Central memory CD8-positive, alpha-beta T cell (primary cell): ENCODE measurements around the gene RASAL2.
A peak's percentile ranks its signal among the peaks of the same experiment; 100 is the strongest.
"Not testable (repeated sequence)": the region's sequence is repeated elsewhere in the genome, so short reads cannot be mapped to it uniquely, and the experiment has no call there.

Experiments used
- ATAC-seq: fragments of 150-1000 bp; cut with Tn5 transposase; replicated peaks from 2 replicates; pipeline ENCODE4 v1.10.0; 2022; ENCODE audit warnings: mild to moderate bottlenecking, moderate FRiP score, moderate number of reproducible peaks; ENCODE audit not compliant: poor library complexity, severe bottlenecking; ENCODE audit errors: extremely low read depth
- DNase-seq, 2 donors: peaks; one replicate each; pipeline ENCODE4 v3.0.0; 2021; ENCODE audit warnings: low spot score in 2 of 2
- H3K27ac Mint-ChIP-seq: one replicate; pipeline ENCODE4 v1.8.0; 2022; ENCODE audit warnings: low read depth, mild to moderate bottlenecking, moderate library complexity, mixed read lengths
- H3K27me3 Mint-ChIP-seq: one replicate; pipeline ENCODE4 v1.8.0; 2022; ENCODE audit warnings: mixed read lengths
- H3K36me3 Mint-ChIP-seq: one replicate; pipeline ENCODE4 v1.8.0; 2022; ENCODE audit warnings: mild to moderate bottlenecking, moderate library complexity, mixed read lengths; ENCODE audit not compliant: insufficient read depth
- H3K4me1 Mint-ChIP-seq: one replicate; pipeline ENCODE4 v1.8.0; 2022; ENCODE audit warnings: mixed read lengths
- H3K4me3 Mint-ChIP-seq: one replicate; pipeline ENCODE4 v1.8.0; 2022; ENCODE audit warnings: mild to moderate bottlenecking, moderate library complexity, mixed read lengths
- H3K9me3 Mint-ChIP-seq: one replicate; pipeline ENCODE4 v1.8.0; 2022; ENCODE audit warnings: mixed read lengths

The RASAL2 gene

DNA sequence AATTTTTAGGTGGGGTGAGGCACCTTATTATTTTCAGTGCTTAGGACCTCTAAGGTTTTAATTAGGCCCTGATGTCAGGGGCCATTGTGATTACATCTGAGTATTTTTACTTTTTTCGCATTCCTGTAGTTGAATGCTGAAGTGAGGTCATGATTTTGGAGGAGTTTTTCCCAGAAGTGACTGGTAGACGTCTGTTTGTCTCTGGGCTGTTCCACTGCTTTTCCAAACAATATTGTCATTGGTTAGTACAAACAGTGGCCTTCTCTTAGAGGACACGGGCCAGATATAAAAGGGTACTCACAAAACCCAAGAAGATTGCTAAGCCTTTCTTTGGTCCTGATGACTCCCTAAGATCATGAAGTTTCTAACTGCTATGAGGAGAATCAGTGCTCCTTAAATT, 7.6 kb upstream of the RASAL2 start:
- H3K27ac Mint-ChIP-seq = no peak overlapping the region
- no peak for DNase-seq
- no peaks in the 10 kb centered on the region for H3K27me3 Mint-ChIP-seq
- peaks cover 20% of the 10 kb centered on the region for H3K9me3 Mint-ChIP-seq
- no peak overlapping the region for H3K4me3 Mint-ChIP-seq
- H3K36me3 Mint-ChIP-seq = no peaks in the 10 kb centered on the region
- H3K4me1 Mint-ChIP-seq = no peaks in the 10 kb centered on the region
- ATAC-seq = no peak

DNA sequence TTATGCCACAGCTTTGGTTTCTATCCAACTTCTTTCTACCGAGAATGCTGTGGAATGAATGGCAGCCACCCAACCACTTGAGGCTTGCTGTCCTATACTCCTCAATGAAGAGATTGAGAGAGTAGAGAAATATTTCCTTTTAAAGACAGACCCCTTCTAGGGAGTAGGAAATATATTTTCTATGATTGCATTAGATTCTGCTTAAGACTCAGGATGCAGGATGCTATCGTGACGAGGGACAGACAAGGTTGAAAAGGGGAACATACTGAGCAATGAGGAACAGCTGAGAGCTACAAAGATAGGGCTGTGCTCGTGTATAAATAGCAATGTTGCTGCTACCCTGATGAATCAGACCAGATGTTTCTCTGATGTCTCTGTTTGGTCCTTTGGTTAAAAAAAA, 7.1 kb upstream of the RASAL2 start:
- H3K4me3 Mint-ChIP-seq = no peak overlapping the region
- DNase-seq (no peak), ATAC-seq (no peak)
- H3K36me3 Mint-ChIP-seq = no peaks in the 10 kb centered on the region
- H3K27ac Mint-ChIP-seq = no peak overlapping the region
- no peaks in the 10 kb centered on the region for H3K4me1 Mint-ChIP-seq
- H3K27me3 Mint-ChIP-seq = no peaks in the 10 kb centered on the region
- H3K9me3 Mint-ChIP-seq = peaks cover 20% of the 10 kb centered on the region

DNA sequence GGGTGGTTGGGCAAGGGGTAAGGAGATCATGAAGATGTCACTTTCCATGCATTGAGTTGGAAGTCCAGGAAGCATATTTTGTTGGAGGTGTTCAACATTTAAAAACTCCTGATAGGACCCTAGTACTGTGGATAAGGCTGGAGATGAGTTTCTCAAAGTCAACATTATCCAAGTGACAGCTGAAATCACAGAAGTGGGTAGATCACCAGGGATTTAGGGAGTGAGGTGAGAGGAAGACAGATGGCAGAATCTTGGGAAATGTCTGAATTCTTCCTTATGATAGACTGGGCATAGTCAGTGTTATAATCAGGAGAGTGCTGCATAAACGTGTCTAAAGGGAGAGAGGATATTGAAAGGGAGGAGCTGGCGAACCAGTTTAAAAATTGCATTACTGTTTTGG, 5.3 kb upstream of the RASAL2 start:
- Mint-ChIP-seq H3K27me3 (peaks cover 14% of the 10 kb centered on the region), H3K27ac (no peak overlapping the region), H3K4me3 (no peak overlapping the region), H3K9me3 (peaks cover 14% of the 10 kb centered on the region), H3K4me1 (no peaks in the 10 kb centered on the region), H3K36me3 (no peaks in the 10 kb centered on the region)
- DNase-seq (no peak), ATAC-seq (no peak)

DNA sequence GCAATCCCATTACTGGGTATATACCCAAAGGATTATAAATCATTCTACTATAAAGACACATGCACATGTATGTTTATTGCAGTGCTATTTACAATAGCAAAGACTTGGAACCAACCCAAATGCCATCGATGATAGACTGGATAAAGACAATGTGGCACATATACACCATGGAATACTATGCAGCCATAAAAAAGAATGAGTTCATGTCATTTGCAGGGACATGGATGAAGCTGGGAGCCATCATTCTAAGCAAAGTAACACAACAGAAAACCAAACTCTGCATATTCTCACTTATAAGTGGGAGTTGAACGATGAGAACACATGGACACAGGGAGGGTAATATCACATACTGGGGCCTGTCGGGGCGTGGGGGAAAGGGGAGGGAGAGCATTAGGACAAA, 2.5 kb upstream of the RASAL2 start:
- peaks cover 35% of the 10 kb centered on the region for H3K27me3 Mint-ChIP-seq

DNA sequence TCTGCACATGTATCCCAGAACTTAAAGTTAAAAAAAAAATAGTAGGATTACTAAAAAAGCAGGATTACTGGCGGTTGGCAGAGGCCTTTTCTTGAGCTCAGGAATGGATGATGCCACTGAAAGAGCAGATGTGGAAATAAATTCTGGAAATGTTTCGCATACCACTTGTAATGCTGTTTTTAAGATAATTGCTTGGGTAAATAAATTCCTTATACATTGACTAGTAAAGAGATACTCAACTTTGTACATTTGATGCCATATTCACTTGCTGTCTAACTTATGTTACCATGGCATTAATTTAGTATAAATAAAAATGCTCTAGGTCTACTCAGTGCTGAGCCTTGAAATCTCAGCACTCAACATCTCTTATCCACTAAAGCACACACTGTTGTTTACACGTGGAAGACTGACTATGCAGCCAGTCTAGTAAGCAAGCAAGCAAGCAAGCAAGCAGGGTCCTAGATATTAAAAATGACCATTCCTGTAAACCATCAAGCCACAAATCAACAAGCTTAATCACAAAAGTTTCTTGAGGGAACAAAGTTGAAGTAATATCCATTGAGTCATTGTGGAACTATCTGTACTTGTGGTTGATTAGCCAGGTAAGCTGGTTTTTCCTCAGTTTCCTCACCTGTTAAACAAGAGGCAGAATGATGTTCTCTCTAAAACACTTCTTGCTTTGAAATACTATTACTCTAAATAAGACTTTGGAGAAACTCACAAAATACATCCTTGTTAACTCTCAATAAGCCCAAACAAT, 1.7 kb upstream of the RASAL2 start:
- no peak overlapping the region for H3K4me3 Mint-ChIP-seq
- peaks cover 42% of the 10 kb centered on the region for H3K27me3 Mint-ChIP-seq

More for the DNA sequence above, 2.5 kb upstream of the RASAL2 start:
- H3K36me3 Mint-ChIP-seq, H3K4me3 Mint-ChIP-seq, DNase-seq, H3K27ac Mint-ChIP-seq, H3K4me1 Mint-ChIP-seq, ATAC-seq: not testable (repeated sequence)
- H3K9me3 Mint-ChIP-seq = peaks cover 14% of the 10 kb centered on the region

DNA sequence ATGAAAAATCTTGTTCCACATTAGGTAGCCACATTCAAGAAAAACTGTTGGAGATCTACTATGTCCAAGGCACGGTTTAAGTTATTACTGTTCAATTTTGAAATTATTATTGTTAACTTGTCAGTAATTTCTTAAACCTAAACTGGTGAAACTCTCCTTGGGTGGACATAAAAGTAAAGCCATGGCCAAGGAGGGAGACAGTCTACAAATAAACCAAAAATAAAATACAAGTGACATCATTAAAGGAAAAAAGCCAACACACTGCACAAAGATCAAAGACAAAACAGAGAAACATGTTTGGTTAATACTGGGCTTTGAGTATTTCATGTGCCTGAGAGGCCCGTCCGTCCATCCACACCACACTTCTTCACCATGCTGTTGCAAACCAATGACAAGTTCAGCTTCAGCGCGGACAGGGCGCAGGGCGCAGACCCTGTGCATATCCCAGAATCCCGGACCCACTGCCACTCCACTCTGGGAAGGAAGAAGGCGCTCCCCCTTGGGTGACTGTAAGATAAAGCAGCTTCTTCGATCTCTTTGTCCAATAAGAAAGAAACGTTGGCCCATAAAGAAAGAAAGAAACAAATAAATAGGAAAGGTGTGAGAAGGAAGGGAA, 918 bp upstream of the RASAL2 start:
- no peak for DNase-seq
- Mint-ChIP-seq H3K9me3 (peaks cover 11% of the 10 kb centered on the region), H3K4me1 (no peaks in the 10 kb centered on the region), H3K4me3 (peak overlapping the region; percentile 28), H3K27me3 (peaks cover 45% of the 10 kb centered on the region), H3K27ac (no peak overlapping the region), H3K36me3 (no peaks in the 10 kb centered on the region)
- no peak for ATAC-seq

More for the DNA sequence above, 1.7 kb upstream of the RASAL2 start:
- no peak for ATAC-seq
- no peak for DNase-seq
- H3K4me1 Mint-ChIP-seq = no peaks in the 10 kb centered on the region
- H3K9me3 Mint-ChIP-seq = peaks cover 14% of the 10 kb centered on the region
- no peak overlapping the region for H3K27ac Mint-ChIP-seq
- H3K36me3 Mint-ChIP-seq = no peaks in the 10 kb centered on the region

DNA sequence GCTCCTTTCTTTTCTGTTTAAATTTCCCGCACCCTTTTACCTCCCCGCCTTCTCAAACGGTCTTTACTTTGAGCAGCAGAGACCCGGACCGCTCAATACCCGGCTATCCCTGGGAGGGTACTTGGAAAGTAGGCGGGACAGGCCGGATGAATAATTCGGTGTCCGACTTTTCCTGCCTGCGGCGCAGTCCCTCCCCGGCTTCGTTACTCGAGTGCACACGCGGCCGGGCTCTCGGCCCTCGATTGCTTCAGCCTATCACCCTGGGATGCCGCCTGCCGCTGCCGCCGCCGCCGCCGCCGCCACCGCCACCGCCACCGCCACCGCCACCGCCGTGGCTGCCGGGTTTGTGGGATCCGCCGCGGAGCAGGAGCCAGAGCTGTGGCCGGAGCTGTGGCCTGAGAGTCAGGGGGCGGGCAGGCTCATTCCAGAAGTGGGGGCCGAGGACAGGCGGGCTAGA, 382 bp upstream of the RASAL2 start:
- peak overlapping the region; percentile 28 for H3K4me3 Mint-ChIP-seq
- ATAC-seq = no peak
- H3K9me3 Mint-ChIP-seq = peaks cover 6% of the 10 kb centered on the region
- DNase-seq = no peak
- no peaks in the 10 kb centered on the region for H3K36me3 Mint-ChIP-seq
- H3K27me3 Mint-ChIP-seq = peaks cover 45% of the 10 kb centered on the region
- H3K4me1 Mint-ChIP-seq = no peaks in the 10 kb centered on the region
- no peak overlapping the region for H3K27ac Mint-ChIP-seq

DNA sequence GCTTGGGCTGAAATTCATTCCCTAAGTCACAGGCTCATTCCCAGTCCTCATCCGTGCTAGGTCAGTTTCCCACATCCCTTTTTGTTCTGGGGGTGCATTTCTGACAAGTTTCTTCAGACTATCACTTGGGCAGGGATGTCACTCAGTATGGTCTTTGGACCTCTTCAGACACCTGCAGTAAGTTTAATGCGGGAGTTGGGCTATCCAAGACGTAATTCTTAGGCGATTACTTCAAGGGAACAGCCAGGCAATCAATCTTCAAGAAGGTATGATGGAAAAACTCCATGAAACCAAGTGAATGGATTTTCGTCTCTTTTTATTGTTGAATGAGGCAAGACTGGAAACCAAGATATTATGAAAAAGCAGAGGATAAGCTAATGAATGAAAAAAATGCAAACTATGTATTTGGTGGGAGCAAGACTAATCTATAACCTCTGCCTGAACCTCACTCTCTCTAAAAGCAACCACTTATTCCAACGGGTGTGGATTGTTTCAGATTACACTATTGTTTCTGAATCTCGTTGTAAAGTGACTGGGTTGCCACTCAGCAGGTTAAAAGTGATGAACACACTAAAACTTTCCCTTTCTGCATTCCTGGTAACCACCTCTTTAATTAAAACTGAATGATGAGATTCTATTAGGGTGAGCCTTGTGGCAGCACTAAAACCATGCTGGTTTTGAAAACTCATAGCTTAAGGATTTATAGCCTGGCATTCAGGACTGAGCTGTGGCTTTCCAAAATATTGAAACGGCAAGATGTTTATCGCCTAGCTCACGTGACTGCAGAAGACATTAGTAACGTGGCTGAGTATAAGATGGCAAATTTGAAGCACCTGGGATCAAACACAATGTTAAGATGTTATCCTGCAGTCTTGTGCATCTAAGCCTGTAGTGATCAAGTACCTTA, 1.1 kb downstream of the RASAL2 start:
- no peaks in the 10 kb centered on the region for H3K36me3 Mint-ChIP-seq
- ATAC-seq = no peak
- DNase-seq = no peak
- peaks cover 45% of the 10 kb centered on the region for H3K27me3 Mint-ChIP-seq
- H3K27ac Mint-ChIP-seq = no peak overlapping the region
- H3K9me3 Mint-ChIP-seq = no peaks in the 10 kb centered on the region
- H3K4me3 Mint-ChIP-seq = no peak overlapping the region
- no peaks in the 10 kb centered on the region for H3K4me1 Mint-ChIP-seq

DNA sequence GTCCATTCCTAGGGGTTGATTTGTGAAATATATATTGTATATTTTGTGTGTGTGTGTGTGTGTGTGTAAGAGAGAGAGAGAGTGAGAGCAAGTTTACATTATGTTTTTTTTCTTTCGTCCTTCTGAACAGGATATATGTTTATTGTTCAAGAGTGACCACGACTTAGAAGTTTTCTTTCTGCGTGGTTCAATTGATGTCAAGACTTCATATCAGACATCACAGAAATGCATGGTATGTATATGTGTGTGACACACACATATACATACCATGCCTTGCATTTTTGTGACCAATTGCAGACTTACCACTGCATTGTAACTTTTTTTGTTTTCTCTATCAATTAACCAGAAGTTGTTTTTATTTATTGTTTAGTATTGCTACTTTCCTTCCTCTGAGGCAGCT, 2.5 kb downstream of the RASAL2 start:
- no peaks in the 10 kb centered on the region for H3K36me3 Mint-ChIP-seq
- DNase-seq (no peak), ATAC-seq (no peak)
- no peaks in the 10 kb centered on the region for H3K4me1 Mint-ChIP-seq
- no peak overlapping the region for H3K4me3 Mint-ChIP-seq
- H3K9me3 Mint-ChIP-seq = no peaks in the 10 kb centered on the region
- peaks cover 45% of the 10 kb centered on the region for H3K27me3 Mint-ChIP-seq
- no peak overlapping the region for H3K27ac Mint-ChIP-seq

DNA sequence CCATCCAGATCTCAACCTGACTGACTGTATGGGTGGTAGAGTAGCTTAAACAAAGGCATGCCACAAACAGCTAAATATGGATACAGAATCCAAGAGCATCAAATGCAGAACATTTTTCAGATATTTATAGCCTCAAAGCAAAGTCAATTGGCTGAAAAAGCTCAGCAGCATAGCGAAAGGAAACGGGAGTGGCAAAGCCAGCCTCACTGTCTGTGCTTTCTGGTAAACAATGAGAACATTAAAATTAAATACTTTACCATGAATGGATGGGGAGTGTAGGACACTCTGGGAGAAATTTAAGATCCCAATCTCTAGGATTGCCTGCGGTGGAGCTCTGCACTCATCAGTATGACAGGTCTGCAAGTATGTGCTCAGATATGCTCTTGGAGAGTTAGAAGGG, 4.4 kb downstream of the RASAL2 start:
- Mint-ChIP-seq H3K4me3 (no peak overlapping the region), H3K4me1 (no peaks in the 10 kb centered on the region), H3K36me3 (no peaks in the 10 kb centered on the region), H3K27ac (no peak overlapping the region), H3K27me3 (peaks cover 33% of the 10 kb centered on the region), H3K9me3 (no peaks in the 10 kb centered on the region)
- ATAC-seq (no peak), DNase-seq (no peak)

DNA sequence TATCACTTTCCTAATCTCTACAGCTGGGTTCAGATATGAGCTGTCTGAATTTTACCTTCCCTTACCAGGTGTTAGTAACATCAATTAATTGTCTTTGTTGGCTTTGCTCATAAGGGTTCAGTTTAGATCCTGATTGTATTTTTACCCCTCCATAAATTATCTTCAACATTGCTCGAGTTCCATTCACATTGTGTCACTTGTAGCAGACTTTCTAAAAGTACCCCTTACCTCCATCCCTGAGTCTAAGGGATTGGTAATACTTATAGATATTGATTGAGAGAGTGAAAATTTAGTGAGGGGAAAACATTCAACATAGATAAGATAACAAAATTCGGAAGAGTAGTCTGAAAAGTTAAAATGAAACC, 7.3 kb downstream of the RASAL2 start:
- no peaks in the 10 kb centered on the region for H3K4me1 Mint-ChIP-seq
- ATAC-seq (no peak), DNase-seq (no peak)
- peaks cover 13% of the 10 kb centered on the region for H3K27me3 Mint-ChIP-seq
- no peaks in the 10 kb centered on the region for H3K36me3 Mint-ChIP-seq
- H3K27ac Mint-ChIP-seq = no peak overlapping the region
- no peaks in the 10 kb centered on the region for H3K9me3 Mint-ChIP-seq
- no peak overlapping the region for H3K4me3 Mint-ChIP-seq

DNA sequence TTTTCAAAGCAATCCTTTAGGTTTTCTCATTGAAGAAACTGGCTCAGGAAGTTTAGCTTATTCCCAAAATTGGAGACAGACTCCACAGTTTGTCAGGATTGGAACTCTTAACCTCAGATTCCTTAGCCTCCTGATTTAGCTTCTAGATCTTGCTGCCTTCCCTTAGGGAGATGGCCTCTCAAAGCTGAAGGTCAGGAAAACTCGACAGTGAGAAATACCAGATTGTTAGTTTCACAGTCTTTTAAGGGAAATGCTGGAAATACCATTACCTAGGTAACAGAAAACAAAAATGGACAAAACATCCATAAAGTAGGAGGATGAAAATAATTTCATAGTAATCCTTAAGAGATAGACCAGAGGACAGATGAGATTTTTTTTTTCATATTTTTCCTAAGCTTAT, 7.8 kb downstream of the RASAL2 start:
- H3K4me3 Mint-ChIP-seq = no peak overlapping the region
- H3K36me3 Mint-ChIP-seq = no peaks in the 10 kb centered on the region
- ATAC-seq = no peak
- H3K4me1 Mint-ChIP-seq = no peaks in the 10 kb centered on the region
- H3K9me3 Mint-ChIP-seq = no peaks in the 10 kb centered on the region
- no peak for DNase-seq
- H3K27ac Mint-ChIP-seq = no peak overlapping the region
- peaks cover 8% of the 10 kb centered on the region for H3K27me3 Mint-ChIP-seq
